SK-N-SH treated with all-trans-retinoic acid at 6 μM for 48 hours (cell line): ENCODE results near the gene DAB1.

Source experiments
- CSRNP3 ChIP-seq: fragments of 250-450 bp; sonication (Bioruptor Pico); IDR thresholded peaks from 2 replicates; pipeline ENCODE4 v1.5.1; 2021; ENCODE audit warnings: mild to moderate bottlenecking, moderate library complexity
- ESRRG ChIP-seq: fragments of 250-450 bp; sonication (Bioruptor Pico); IDR thresholded peaks from 2 replicates; pipeline ENCODE4 v1.6.1; 2021; ENCODE audit warnings: mild to moderate bottlenecking

- TF ChIP-seq CSRNP3 (no peak), ESRRG (no peak)
Measured at GRCh38 chr1:57450981-57451380, 27.1 kb upstream of the DAB1 start.
